ENCODE data around the gene SLC1A3. TPM values are rescaled to one million over a fixed set of nuclear protein-coding genes. Genes with fewer than 3 reads are reported as not detected.

Gene SLC1A3
- total RNA-seq, 4 donors from 2014 or later = 10.1 to 17.7 (median 12.9) TPM

DNA sequence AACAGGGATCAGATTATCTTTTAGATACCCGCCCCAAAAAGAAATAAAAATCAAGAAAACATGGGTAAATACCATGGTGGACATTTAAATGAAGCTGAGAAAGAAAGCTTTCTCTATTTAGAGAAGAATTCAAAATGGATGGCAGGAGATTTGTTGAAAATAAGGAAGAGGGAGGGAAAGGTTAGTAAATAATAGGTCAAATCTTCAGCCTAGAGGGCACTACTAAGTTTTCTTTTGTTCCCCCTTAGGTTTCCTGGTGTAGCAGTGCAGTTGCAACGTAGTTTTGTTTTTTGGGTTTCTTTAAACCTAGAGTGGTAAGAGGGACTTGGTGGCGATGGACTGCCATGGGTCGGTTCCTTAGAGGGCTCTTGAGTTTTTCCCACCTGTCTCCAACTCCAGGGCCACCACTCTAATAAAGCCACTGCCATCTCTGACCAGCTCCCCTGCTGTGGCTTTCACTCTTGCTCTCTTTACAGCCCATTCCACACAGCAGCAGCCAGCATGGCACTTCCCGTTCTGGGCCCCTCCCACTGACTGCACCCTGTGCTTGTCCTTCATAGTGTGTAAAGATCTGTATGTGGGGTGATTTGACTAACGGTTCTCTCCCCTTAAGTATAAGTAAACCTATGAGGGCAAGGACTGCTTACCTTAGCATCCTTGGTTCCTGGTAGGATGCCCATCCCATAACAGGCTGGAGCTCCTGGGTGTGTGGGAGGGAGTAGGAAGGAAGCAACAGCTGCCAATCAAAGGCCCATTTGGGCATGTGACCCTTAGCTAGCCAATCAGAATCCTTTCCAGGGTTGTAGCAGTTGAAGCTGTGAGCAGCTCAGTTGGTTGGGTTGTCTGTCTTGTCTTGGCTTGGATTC lies 118.3 kb downstream of the SLC1A3 start:
- peak; percentile 36 to 86 for DNase-seq (ENCODE audit: low spot score in 2 of 2)
- TF ChIP-seq CTCF (IDR thresholded peaks at IDR 0.05) (no peak), POLR2A (IDR thresholded peaks at IDR 0.05) (no peak)

DNA sequence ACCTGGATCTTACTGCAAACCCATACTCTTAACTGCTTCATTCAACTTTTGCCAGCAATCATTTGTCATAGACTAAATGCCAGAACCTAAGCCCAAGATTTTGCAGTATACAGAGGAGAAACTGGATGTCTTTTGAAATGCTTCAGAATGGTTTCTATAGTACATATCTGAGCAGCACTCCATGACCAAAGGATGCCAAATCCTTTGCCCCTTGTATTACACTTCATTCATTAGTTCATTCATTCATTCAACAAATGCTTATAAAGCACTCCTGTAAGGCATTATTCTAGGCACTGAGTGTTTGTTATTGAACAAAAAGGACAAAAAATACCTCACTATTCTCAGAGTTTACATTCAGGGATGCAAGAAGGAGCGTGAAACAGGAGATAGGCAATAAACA lies 119.9 kb downstream of the SLC1A3 start:
- no peak for TF ChIP-seq CTCF (IDR thresholded peaks at IDR 0.05)
- TF ChIP-seq POLR2A (IDR thresholded peaks at IDR 0.05) = no peak
- DNase-seq (ENCODE audit: low spot score in 2 of 2) = no peak
- 80 to 96% methylated on average over 1 of the region's 1 CpG for WGBS, 2 donors
- H3K4me3 ChIP-seq (ENCODE audit: low read depth, poor library complexity, severe bottlenecking) = no peak overlapping the region
- intact Hi-C loops (cut with DNase I; ENCODE audit: low total_unique reads) = no loop called here

More for the DNA sequence above, 118.3 kb downstream of the SLC1A3 start:
- no peak overlapping the region for H3K4me3 ChIP-seq (ENCODE audit: low read depth, poor library complexity, severe bottlenecking)
- WGBS, 2 donors = 77 to 80% methylated on average over 6 of the region's 6 CpGs
- intact Hi-C loops (cut with DNase I; ENCODE audit: low total_unique reads) = no loop called here

- no peak overlapping the region for H3K4me3 ChIP-seq (ENCODE audit: low read depth, poor library complexity, severe bottlenecking)
- no peak for DNase-seq (ENCODE audit: low spot score in 2 of 2)
- 82 to 83% methylated on average over 1 of the region's 1 CpG for WGBS, 2 donors
- intact Hi-C loops (cut with DNase I; ENCODE audit: low total_unique reads) = no loop called here
- TF ChIP-seq POLR2A (IDR thresholded peaks at IDR 0.05) (no peak), CTCF (IDR thresholded peaks at IDR 0.05) (no peak)
Measured at GRCh38 chr5:36726767-36727166, 120.4 kb downstream of the SLC1A3 start.

GRCh38 chr5:36728697-36729543 lies 122.5 kb downstream of the SLC1A3 start:
- intact Hi-C loops (cut with DNase I; ENCODE audit: low total_unique reads) = no loop called here
- WGBS, 2 donors = 34 to 37% methylated on average over 6 of the region's 6 CpGs
- H3K4me3 ChIP-seq (ENCODE audit: low read depth, poor library complexity, severe bottlenecking) = no peak overlapping the region
- DNase-seq (ENCODE audit: low spot score in 2 of 2) = no peak
- TF ChIP-seq CTCF (IDR thresholded peaks at IDR 0.05) (peak in 1 of 3 donors; percentile 11), POLR2A (IDR thresholded peaks at IDR 0.05) (no peak)

DNA sequence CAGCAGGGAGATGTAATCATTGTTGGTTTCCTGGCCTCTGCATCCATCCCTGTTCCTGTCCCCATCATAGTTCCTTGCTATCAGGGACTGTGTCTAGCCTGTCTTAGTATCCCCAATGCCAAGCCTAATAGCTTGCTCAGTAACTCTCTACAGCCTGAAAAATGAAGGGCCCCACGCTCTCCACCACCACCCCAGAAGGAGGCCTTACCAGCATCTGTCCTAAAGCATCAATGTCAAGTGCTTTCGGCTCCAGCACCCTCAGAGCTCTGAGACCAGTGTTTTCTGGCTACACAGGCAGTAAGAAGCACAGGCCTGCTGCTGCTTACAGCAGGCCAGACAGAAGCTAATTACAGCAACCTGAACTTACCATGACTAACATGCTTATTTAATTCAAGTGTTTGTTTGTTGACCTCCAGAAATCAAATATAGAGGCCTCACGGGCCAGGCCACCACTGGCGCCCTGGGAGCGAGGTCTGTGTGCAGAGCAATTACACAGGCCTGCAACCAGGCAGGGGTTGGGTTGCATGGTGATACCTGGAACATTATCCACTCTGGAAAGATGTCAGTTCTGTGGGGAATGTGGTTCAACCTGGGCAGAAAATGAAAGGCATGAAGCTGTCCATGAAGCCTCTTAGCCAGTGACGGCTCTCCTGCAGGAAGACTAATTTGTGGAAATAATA lies 124.3 kb downstream of the SLC1A3 start:
- 89 to 90% methylated on average over 6 of the region's 6 CpGs for WGBS, 2 donors
- TF ChIP-seq POLR2A (IDR thresholded peaks at IDR 0.05) (no peak), CTCF (IDR thresholded peaks at IDR 0.05) (no peak)
- no peak overlapping the region for H3K4me3 ChIP-seq (ENCODE audit: low read depth, poor library complexity, severe bottlenecking)
- intact Hi-C loops (cut with DNase I; ENCODE audit: low total_unique reads) = loop anchor here (5.0 to 10.0 kb wide), 2 partner anchors 274 to 1788 kb away; no protein-coding TSS in a partner anchor
- no peak for DNase-seq (ENCODE audit: low spot score in 2 of 2)
